Activated CD4-positive, alpha-beta T cell treated with anti-CD3 and anti-CD28 coated beads, Interleukin-2, amount 10 ng/mL, durations not matched to agents 7 days and 5 days (primary cell): ENCODE results near the gene LYSMD2. TPM values are rescaled to one million over a fixed set of nuclear protein-coding genes. Genes with fewer than 3 reads are reported as not detected.
"Not testable (repeated sequence)": the region's sequence is repeated elsewhere in the genome, so short reads cannot be mapped to it uniquely, and the experiment has no call there.

Experiments
- CTCF ChIA-PET: fragments of 350-600 bp; sonication (Branson Sonifier 250); formaldehyde crosslinking; loops from one replicate; lab custom pipeline; 2021; ENCODE audit warnings: antibody characterized with exemption; lab: Charles Lee
- POLR2A ChIA-PET: fragments of 350-600 bp; sonication (Branson Sonifier 250); formaldehyde crosslinking; loops from one replicate; lab custom pipeline; 2021; ENCODE audit warnings: antibody characterized with exemption; lab: Charles Lee
- DNase-seq: peaks from one replicate; pipeline ENCODE4 v3.0.0-alpha.2; 2020
- H3K27ac Mint-ChIP-seq: one replicate; pipeline ENCODE4 v1.8.0; 2021; ENCODE audit warnings: mild to moderate bottlenecking, moderate library complexity, mixed read lengths
- H3K27me3 Mint-ChIP-seq: one replicate; pipeline ENCODE4 v1.8.0; 2021; ENCODE audit warnings: mixed read lengths
- H3K36me3 Mint-ChIP-seq: one replicate; pipeline ENCODE4 v1.8.0; 2021; ENCODE audit warnings: low read depth, mixed read lengths
- H3K4me1 Mint-ChIP-seq: one replicate; pipeline ENCODE4 v1.8.0; 2021; ENCODE audit warnings: mixed read lengths
- H3K4me3 Mint-ChIP-seq: one replicate; pipeline ENCODE4 v1.8.0; 2021; ENCODE audit warnings: mild to moderate bottlenecking, moderate library complexity, mixed read lengths
- H3K9me3 Mint-ChIP-seq: one replicate; pipeline ENCODE4 v1.8.0; 2021; ENCODE audit warnings: mixed read lengths
- total RNA-seq, 2 experiments: library from RNA; stranded (reverse); gene quantifications; one replicate each; pipeline ENCODE4 v1.2.3, GENCODE V29; 2021

Gene LYSMD2
- total RNA-seq, result 10 to 100 TPM; 18.2 to 23.6 TPM

GRCh38 chr15:51737522-51738305 lies at the start of gene LYSMD2:
Gene LYSMD2, minus strand, starts transcription at chr15:51737655. Its CDS starts 33 bp downstream, at chr15:51737622.
- H3K4me1 Mint-ChIP-seq, result peaks cover 51% of the 10 kb centered on the region
- CTCF ChIA-PET, result interaction anchor here (0.6 to 2.0 kb wide), 7 partner anchors 8 to 504 kb away, joined by 3 to 8 read pairs (median 5); partner anchors contain the start of gene TMOD2
- POLR2A ChIA-PET, result interaction anchor here (0.6 to 1.0 kb wide), 3 partner anchors 19 to 941 kb away, joined by 4 to 7 read pairs (median 7); partner anchors contain the start of gene ATOSA
- H3K36me3 Mint-ChIP-seq, result peaks cover 16% of the 10 kb centered on the region
- peak; percentile 60 for DNase-seq
- peak within 1 kb of the TSS; percentile 88 for H3K4me3 Mint-ChIP-seq
- H3K27ac Mint-ChIP-seq, result peak within 1 kb of the TSS; percentile 89
- H3K9me3 Mint-ChIP-seq, result no peaks in the 10 kb centered on the region
- no peaks in the 10 kb centered on the region for H3K27me3 Mint-ChIP-seq

DNA sequence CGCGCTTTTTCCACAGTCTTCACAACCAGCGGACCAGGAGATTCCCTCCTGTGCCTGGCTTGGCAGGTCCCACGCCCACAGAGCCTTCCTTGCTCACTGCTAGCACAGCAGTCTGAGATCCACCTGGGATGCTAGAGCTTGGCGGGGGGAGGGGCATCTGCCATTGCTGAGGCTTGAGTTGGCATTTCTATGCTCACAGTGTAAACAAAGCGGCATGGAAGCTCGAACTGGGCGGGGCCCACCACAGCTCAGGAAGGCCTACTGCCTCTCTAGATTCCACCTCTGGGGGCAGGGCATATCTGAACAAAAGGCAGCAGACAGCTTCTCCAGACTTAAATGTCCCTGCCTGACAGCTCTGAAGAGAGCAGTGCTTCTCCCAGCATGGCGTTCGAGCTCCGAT lies 49.7 kb upstream of the LYSMD2 start:
- H3K4me3 Mint-ChIP-seq, DNase-seq, H3K27me3 Mint-ChIP-seq, H3K9me3 Mint-ChIP-seq, H3K27ac Mint-ChIP-seq, POLR2A ChIA-PET, H3K4me1 Mint-ChIP-seq: not testable (repeated sequence)
- CTCF ChIA-PET, result interaction anchor here (1.0 kb wide), 1 partner anchor 15 kb away, joined by 3 read pairs; no protein-coding TSS in a partner anchor
- peaks cover 21% of the 10 kb centered on the region for H3K36me3 Mint-ChIP-seq

GRCh38 chr15:51783967-51784366 lies 46.5 kb upstream of the LYSMD2 start:
- no peak for DNase-seq
- Mint-ChIP-seq H3K4me1 (peaks cover 6% of the 10 kb centered on the region), H3K27me3 (no peaks in the 10 kb centered on the region), H3K36me3 (peaks cover 31% of the 10 kb centered on the region), H3K27ac (no peak overlapping the region), H3K9me3 (no peaks in the 10 kb centered on the region), H3K4me3 (no peak overlapping the region)
- ChIA-PET CTCF (interaction anchor here (0.8 kb wide), 1 partner anchor 11 kb away, joined by 3 read pairs; no protein-coding TSS in a partner anchor), POLR2A (no interaction called here)

- H3K4me1 Mint-ChIP-seq, result peaks cover 6% of the 10 kb centered on the region
- no peaks in the 10 kb centered on the region for H3K27me3 Mint-ChIP-seq
- no peak for DNase-seq
- H3K4me3 Mint-ChIP-seq, result no peak overlapping the region
- H3K27ac Mint-ChIP-seq, result no peak overlapping the region
- no peaks in the 10 kb centered on the region for H3K9me3 Mint-ChIP-seq
- ChIA-PET CTCF (no interaction called here), POLR2A (no interaction called here)
- H3K36me3 Mint-ChIP-seq, result peaks cover 28% of the 10 kb centered on the region
Measured at GRCh38 chr15:51782357-51782896, 45.0 kb upstream of the LYSMD2 start.

- H3K36me3 Mint-ChIP-seq, result peaks cover 26% of the 10 kb centered on the region
- no peak overlapping the region for H3K27ac Mint-ChIP-seq
- DNase-seq, result no peak
- POLR2A ChIA-PET, result no interaction called here
- H3K9me3 Mint-ChIP-seq, result no peaks in the 10 kb centered on the region
- CTCF ChIA-PET, result no interaction called here
- H3K4me3 Mint-ChIP-seq, result no peak overlapping the region
- no peaks in the 10 kb centered on the region for H3K27me3 Mint-ChIP-seq
- H3K4me1 Mint-ChIP-seq, result peaks cover 5% of the 10 kb centered on the region
Measured at GRCh38 chr15:51781506-51781905, 44.1 kb upstream of the LYSMD2 start.

- H3K27me3 Mint-ChIP-seq, result no peaks in the 10 kb centered on the region
- H3K4me1 Mint-ChIP-seq, result peaks cover 9% of the 10 kb centered on the region
- peaks cover 24% of the 10 kb centered on the region for H3K36me3 Mint-ChIP-seq
- POLR2A ChIA-PET, result no interaction called here
- H3K4me3 Mint-ChIP-seq, result no peak overlapping the region
- no peaks in the 10 kb centered on the region for H3K9me3 Mint-ChIP-seq
- CTCF ChIA-PET, result no interaction called here
- no peak for DNase-seq
- no peak overlapping the region for H3K27ac Mint-ChIP-seq
Measured at GRCh38 chr15:51780636-51781035, 43.2 kb upstream of the LYSMD2 start.

- H3K4me3 Mint-ChIP-seq, result no peak overlapping the region
- DNase-seq, result peak; percentile 82
- CTCF ChIA-PET, result interaction anchor here (0.6 to 3.0 kb wide), 18 partner anchors 9 to 1128 kb away, joined by 3 to 31 read pairs (median 4); partner anchors contain the start of genes DMXL2, LYSMD2 and SCG3
- H3K36me3 Mint-ChIP-seq, result peaks cover 14% of the 10 kb centered on the region
- H3K9me3 Mint-ChIP-seq, result no peaks in the 10 kb centered on the region
- H3K27me3 Mint-ChIP-seq, result no peaks in the 10 kb centered on the region
- H3K27ac Mint-ChIP-seq, result no peak overlapping the region
- POLR2A ChIA-PET, result interaction anchor here (0.6 kb wide), 1 partner anchor 127 kb away, joined by 3 read pairs; no protein-coding TSS in a partner anchor
- H3K4me1 Mint-ChIP-seq, result peaks cover 9% of the 10 kb centered on the region
Measured at GRCh38 chr15:51776952-51777569, 39.6 kb upstream of the LYSMD2 start.

DNA sequence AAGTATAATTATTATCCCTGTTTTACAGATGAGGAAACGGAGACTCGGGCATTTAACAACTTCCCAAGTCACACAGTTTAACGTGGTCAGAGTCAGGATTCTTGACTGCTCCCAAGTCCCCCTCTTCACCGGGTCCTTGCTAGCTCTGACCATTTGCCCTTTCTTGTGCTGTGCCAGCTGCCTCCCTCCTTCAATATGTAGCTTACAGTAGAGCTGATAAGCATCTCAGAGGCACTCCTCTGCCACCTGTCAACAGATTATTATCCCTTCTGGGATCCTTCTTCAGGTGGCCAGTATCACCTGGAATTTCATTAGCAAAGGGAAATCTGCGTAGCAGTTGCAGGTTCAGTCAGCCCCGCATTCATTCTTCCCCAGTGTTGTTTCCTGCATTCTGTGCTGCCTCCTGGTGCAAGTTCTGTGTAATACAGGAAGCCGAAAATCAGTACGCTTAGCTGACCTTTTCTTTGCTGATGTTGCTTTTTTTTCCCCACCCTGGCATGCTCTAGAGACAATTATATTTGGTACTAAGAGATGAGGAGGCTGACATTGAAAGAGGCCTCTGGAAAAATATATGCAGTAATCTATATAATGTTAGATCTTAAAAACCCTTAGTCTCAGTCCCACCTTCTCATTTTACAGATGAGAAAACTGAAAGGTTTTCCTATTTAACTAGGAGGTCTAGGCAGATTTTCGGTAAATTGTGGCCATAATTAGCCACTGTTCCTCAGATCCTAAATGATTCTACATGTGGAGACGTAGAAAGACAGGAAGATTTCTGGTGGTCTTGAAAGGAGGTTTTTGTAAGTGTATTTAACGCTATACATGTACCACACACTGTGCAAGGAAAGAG lies 38.7 kb upstream of the LYSMD2 start:
- Mint-ChIP-seq H3K27me3 (no peaks in the 10 kb centered on the region), H3K9me3 (no peaks in the 10 kb centered on the region), H3K36me3 (peaks cover 6% of the 10 kb centered on the region), H3K4me3 (no peak overlapping the region), H3K4me1 (peaks cover 4% of the 10 kb centered on the region), H3K27ac (no peak overlapping the region)
- POLR2A ChIA-PET, result no interaction called here
- DNase-seq, result peak; percentile 62
- CTCF ChIA-PET, result interaction anchor here (0.6 to 3.0 kb wide), 20 partner anchors 8 to 167 kb away, joined by 3 to 31 read pairs (median 4); partner anchors contain the start of genes DMXL2, LYSMD2 and SCG3

GRCh38 chr15:51774916-51775315 lies 37.5 kb upstream of the LYSMD2 start:
- peaks cover 10% of the 10 kb centered on the region for H3K36me3 Mint-ChIP-seq
- POLR2A ChIA-PET, result no interaction called here
- H3K4me1 Mint-ChIP-seq, result peaks cover 4% of the 10 kb centered on the region
- no peak overlapping the region for H3K4me3 Mint-ChIP-seq
- no peaks in the 10 kb centered on the region for H3K9me3 Mint-ChIP-seq
- no peak for DNase-seq
- CTCF ChIA-PET, result interaction anchor here (2.9 to 3.0 kb wide), 2 partner anchors 125 to 139 kb away, joined by 9 to 31 read pairs; no protein-coding TSS in a partner anchor
- H3K27ac Mint-ChIP-seq, result no peak overlapping the region
- no peaks in the 10 kb centered on the region for H3K27me3 Mint-ChIP-seq

- CTCF ChIA-PET, result no interaction called here
- POLR2A ChIA-PET, result no interaction called here
- Mint-ChIP-seq H3K36me3 (peaks cover 25% of the 10 kb centered on the region), H3K9me3 (peaks cover 6% of the 10 kb centered on the region), H3K4me3 (no peak overlapping the region), H3K4me1 (peaks cover 17% of the 10 kb centered on the region), H3K27me3 (no peaks in the 10 kb centered on the region), H3K27ac (no peak overlapping the region)
- DNase-seq, result no peak
Measured at GRCh38 chr15:51771773-51772172, 34.3 kb upstream of the LYSMD2 start.

- CTCF ChIA-PET, result interaction anchor here (1.2 to 1.4 kb wide), 2 partner anchors 9 to 121 kb away, joined by 3 to 4 read pairs; no protein-coding TSS in a partner anchor
- no peaks in the 10 kb centered on the region for H3K27me3 Mint-ChIP-seq
Measured at GRCh38 chr15:51770902-51771301, 33.4 kb upstream of the LYSMD2 start.

DNA sequence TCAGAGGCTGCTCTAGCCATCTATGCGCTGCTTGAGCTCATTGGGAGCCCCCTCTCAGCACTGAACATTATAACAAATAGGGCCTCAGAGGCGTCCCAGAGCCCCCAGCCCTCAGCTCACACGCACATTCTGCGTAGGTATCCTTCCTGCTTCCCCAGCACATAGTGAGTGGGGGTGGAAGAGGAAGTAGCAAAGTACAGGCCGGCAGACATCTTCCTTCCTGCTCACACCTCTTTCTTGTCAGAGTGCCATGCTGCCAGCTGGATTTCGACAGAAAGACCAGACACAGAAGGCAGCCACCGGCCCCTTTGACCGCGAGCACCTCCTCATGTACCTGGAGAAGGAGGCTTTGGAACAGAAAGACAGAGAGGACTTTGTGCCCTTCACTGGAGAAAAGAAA lies 30.6 kb upstream of the LYSMD2 start:
- Mint-ChIP-seq H3K36me3 (peaks cover 23% of the 10 kb centered on the region), H3K9me3 (peaks cover 6% of the 10 kb centered on the region), H3K4me3 (no peak overlapping the region), H3K27ac (peak overlapping the region; percentile 77), H3K27me3 (no peaks in the 10 kb centered on the region), H3K4me1 (peaks cover 12% of the 10 kb centered on the region)
- no peak for DNase-seq
- ChIA-PET POLR2A (no interaction called here), CTCF (interaction anchor here (1.1 kb wide), 1 partner anchor 8 kb away, joined by 8 read pairs; no protein-coding TSS in a partner anchor)

More at GRCh38 chr15:51770902-51771301, 33.4 kb upstream of the LYSMD2 start:
- Mint-ChIP-seq H3K27ac (no peak overlapping the region), H3K9me3 (peaks cover 6% of the 10 kb centered on the region), H3K36me3 (peaks cover 25% of the 10 kb centered on the region), H3K4me3 (no peak overlapping the region), H3K4me1 (peaks cover 12% of the 10 kb centered on the region)
- POLR2A ChIA-PET, result no interaction called here
- no peak for DNase-seq
